BLaER1 (cell line): ENCODE data around the gene ANKS1B.

Experiments used
- H3K27ac ChIP-seq: shearing (Covaris generic); formaldehyde crosslinking; 2 replicates; pipeline ENCODE4 v1.8.1; 2022
- H3K27me3 ChIP-seq: shearing (Covaris generic); formaldehyde crosslinking; 2 replicates; pipeline ENCODE4 v1.8.1; 2022
- H3K36me3 ChIP-seq: shearing (Covaris generic); formaldehyde crosslinking; 2 replicates; pipeline ENCODE4 v1.8.1; 2022
- H3K4me1 ChIP-seq: shearing (Covaris generic); formaldehyde crosslinking; 2 replicates; pipeline ENCODE4 v1.8.1; 2022
- H3K4me2 ChIP-seq: shearing (Covaris generic); formaldehyde crosslinking; 2 replicates; pipeline ENCODE4 v1.8.1; 2022
- H3K4me3 ChIP-seq: shearing (Covaris generic); formaldehyde crosslinking; 2 replicates; pipeline ENCODE4 v1.8.1; 2022
- H3K9ac ChIP-seq: shearing (Covaris generic); formaldehyde crosslinking; 2 replicates; pipeline ENCODE4 v1.8.1; 2022
- H3K9me3 ChIP-seq: shearing (Covaris generic); formaldehyde crosslinking; 2 replicates; pipeline ENCODE4 v1.8.1; 2022
- H4K20me1 ChIP-seq: shearing (Covaris generic); formaldehyde crosslinking; 2 replicates; pipeline ENCODE4 v1.8.1; 2022
- Cebpa-rat ChIP-seq: shearing (Covaris generic); IDR thresholded peaks from 2 replicates; pipeline ENCODE4 v1.8.1; 2022

Gene ANKS1B

GRCh38 chr12:98691351-98691750, 1293.4 kb downstream of the ANKS1B start:
- H3K9me3 ChIP-seq, result no peaks in the 10 kb centered on the region
- no peak overlapping the region for H3K9ac ChIP-seq
- H3K36me3 ChIP-seq, result peaks cover 89% of the 10 kb centered on the region
- TF ChIP-seq Cebpa-rat, result no peak
- H3K27me3 ChIP-seq, result no peaks in the 10 kb centered on the region
- no peak overlapping the region for H3K27ac ChIP-seq
- no peaks in the 10 kb centered on the region for H3K4me1 ChIP-seq
- no peaks in the 10 kb centered on the region for H4K20me1 ChIP-seq
- no peak overlapping the region for H3K4me3 ChIP-seq
- H3K4me2 ChIP-seq, result no peak overlapping the region

GRCh38 chr12:98686603-98687002, 1298.1 kb downstream of the ANKS1B start:
- Histone ChIP-seq H4K20me1 (no peaks in the 10 kb centered on the region), H3K36me3 (peaks cover 84% of the 10 kb centered on the region), H3K4me1 (no peaks in the 10 kb centered on the region), H3K4me2 (no peak overlapping the region), H3K4me3 (no peak overlapping the region), H3K9me3 (no peaks in the 10 kb centered on the region), H3K9ac (no peak overlapping the region), H3K27me3 (no peaks in the 10 kb centered on the region), H3K27ac (no peak overlapping the region)
- no peak for TF ChIP-seq Cebpa-rat
